Natural killer cell (primary cell): ENCODE measurements around the gene AUTS2. TPM values are rescaled to one million over a fixed set of nuclear protein-coding genes. Genes with fewer than 3 reads are reported as not detected.

Source experiments
- ATAC-seq, 3 donors: fragments of 150-1000 bp in 2 of 3; fragments of 200-7000 bp in 1 of 3; cut with Tn5 transposase; 1 replicate in 1 of 3; 2 replicates in 2 of 3; pipeline ENCODE4 v1.10.0; 2021; ENCODE audit warnings: mild to moderate bottlenecking in 2 of 3, moderate library complexity in 2 of 3
- DNase-seq, 2 donors: peaks; one replicate each; pipeline versions ENCODE4 v3.0.0 to v3.0.0-alpha.2; 2013 to 2021; ENCODE audit warnings: mixed read lengths in 1 of 2
- H3K27ac ChIP-seq: one replicate; pipeline ENCODE4 v1.5.1; 2013; ENCODE audit warnings: mild to moderate bottlenecking, low read length
- H3K27me3 ChIP-seq: one replicate; pipeline ENCODE4 v1.6.1; 2013; ENCODE audit warnings: low read length; ENCODE audit not compliant: control insufficient read depth, insufficient read depth
- H3K36me3 ChIP-seq: one replicate; pipeline ENCODE4 v1.6.1; 2013; ENCODE audit warnings: low read length; ENCODE audit not compliant: control insufficient read depth, insufficient read depth
- H3K4me1 ChIP-seq: one replicate; pipeline ENCODE4 v1.6.1; 2013; ENCODE audit warnings: low read length; ENCODE audit not compliant: control insufficient read depth, insufficient read depth
- H3K4me3 ChIP-seq: one replicate; pipeline ENCODE4 v1.5.1; 2013; ENCODE audit warnings: low read length
- H3K9me3 ChIP-seq: one replicate; pipeline ENCODE4 v1.6.1; 2013; ENCODE audit warnings: low read length; ENCODE audit not compliant: control insufficient read depth, insufficient read depth
- H3K27ac Mint-ChIP-seq, 2 donors: one replicate each; pipeline ENCODE4 v1.8.0; 2022; ENCODE audit warnings: mild to moderate bottlenecking in 2 of 2, mixed read lengths in 2 of 2, moderate library complexity in 1 of 2
- H3K27me3 Mint-ChIP-seq, 2 donors: one replicate each; pipeline ENCODE4 v1.8.0; 2022; ENCODE audit warnings: low read depth in 2 of 2, mixed read lengths in 2 of 2
- H3K36me3 Mint-ChIP-seq: one replicate; pipeline ENCODE4 v1.8.0; 2022; ENCODE audit warnings: mixed read lengths
- H3K4me1 Mint-ChIP-seq, 2 donors: one replicate each; pipeline ENCODE4 v1.8.0; 2022; ENCODE audit warnings: mixed read lengths in 2 of 2
- H3K4me3 Mint-ChIP-seq: one replicate; pipeline ENCODE4 v1.8.0; 2022; ENCODE audit warnings: mild to moderate bottlenecking, moderate library complexity, mixed read lengths
- H3K9me3 Mint-ChIP-seq, 2 donors: one replicate each; pipeline ENCODE4 v1.8.0; 2022; ENCODE audit warnings: mixed read lengths in 2 of 2
- CTCF ChIP-seq: fragments of 200-600 bp; IDR thresholded peaks from one replicate; pipeline ENCODE4 v1.8.0; 2022; ENCODE audit warnings: antibody characterized with exemption
- WGBS: methylation state at CpG from one replicate; pipeline ENCODE4 v1.1.7; 2013; ENCODE audit warnings: missing lambda C conversion rate; ENCODE audit not compliant: insufficient coverage; 5-methylcytosine and 5-hydroxymethylcytosine counted together
- intact Hi-C: fragments of 100-400 bp; cut with micrococcal nuclease; formaldehyde crosslinking; loops from one replicate; pipeline ENCODE4 v1.14.2; 2022
- total RNA-seq, 4 donors: library from RNA; stranded (reverse); fragments of 120-200 nt in 1 of 4; gene quantifications; one replicate each; pipeline versions ENCODE4 v1.2.3 to v1.2.4, GENCODE V29; 2013 to 2022

Gene AUTS2
- total RNA-seq, 3 donors from 2014 or later (not counting 1 experiment from before 2014, with no cell fraction given) = 147 to 197 (median 155) TPM

GRCh38 chr7:69568266-69568665 is 30.0 kb upstream of the AUTS2 start:
- Mint-ChIP-seq H3K9me3 (no peaks in the 10 kb centered on the region), H3K27ac (no peak overlapping the region), H3K36me3 (no peaks in the 10 kb centered on the region), H3K4me3 (no peak overlapping the region), H3K4me1 (no peaks in the 10 kb centered on the region), H3K27me3 (peaks cover 0 to 16% of the 10 kb centered on the region in 2 donors)
- intact Hi-C loops = no loop called here
- WGBS = 96% methylated on average over 6 of the region's 6 CpGs
- ATAC-seq (no peak), DNase-seq (no peak)
- no peak overlapping the region for H3K4me3 ChIP-seq
- no peak for TF ChIP-seq CTCF
- H3K9me3 ChIP-seq = no peaks in the 10 kb centered on the region
- H3K27me3 ChIP-seq = no peaks in the 10 kb centered on the region
- no peak overlapping the region for H3K27ac ChIP-seq
- H3K4me1 ChIP-seq = no peaks in the 10 kb centered on the region
- no peaks in the 10 kb centered on the region for H3K36me3 ChIP-seq

- no peak for TF ChIP-seq CTCF
- Histone ChIP-seq H3K27me3 (no peaks in the 10 kb centered on the region), H3K27ac (no peak overlapping the region), H3K9me3 (no peaks in the 10 kb centered on the region), H3K36me3 (no peaks in the 10 kb centered on the region), H3K4me3 (no peak overlapping the region), H3K4me1 (no peaks in the 10 kb centered on the region)
- no peak overlapping the region for H3K27ac Mint-ChIP-seq
- no peaks in the 10 kb centered on the region for H3K27me3 Mint-ChIP-seq
- DNase-seq = no peak
- ATAC-seq = no peak
- H3K4me1 Mint-ChIP-seq = no peaks in the 10 kb centered on the region
- no peaks in the 10 kb centered on the region for H3K9me3 Mint-ChIP-seq
- H3K36me3 Mint-ChIP-seq = no peaks in the 10 kb centered on the region
- no peak overlapping the region for H3K4me3 Mint-ChIP-seq
- WGBS = 88% methylated on average over 4 of the region's 4 CpGs
- intact Hi-C loops = no loop called here
Measured at GRCh38 chr7:69575651-69576050, 22.6 kb upstream of the AUTS2 start.

GRCh38 chr7:69577221-69577620 is 21.1 kb upstream of the AUTS2 start:
- no peaks in the 10 kb centered on the region for H3K36me3 ChIP-seq
- no peaks in the 10 kb centered on the region for H3K27me3 ChIP-seq
- DNase-seq (no peak), ATAC-seq (no peak)
- intact Hi-C loops = no loop called here
- H3K9me3 Mint-ChIP-seq = no peaks in the 10 kb centered on the region
- H3K4me3 ChIP-seq = no peak overlapping the region
- H3K4me3 Mint-ChIP-seq = no peak overlapping the region
- no peaks in the 10 kb centered on the region for H3K4me1 Mint-ChIP-seq
- no peaks in the 10 kb centered on the region for H3K4me1 ChIP-seq
- H3K36me3 Mint-ChIP-seq = no peaks in the 10 kb centered on the region
- no peaks in the 10 kb centered on the region for H3K9me3 ChIP-seq
- no peaks in the 10 kb centered on the region for H3K27me3 Mint-ChIP-seq
- no peak overlapping the region for H3K27ac ChIP-seq
- TF ChIP-seq CTCF = no peak
- no peak overlapping the region for H3K27ac Mint-ChIP-seq

GRCh38 chr7:69585169-69585568 is 13.1 kb upstream of the AUTS2 start:
- no peaks in the 10 kb centered on the region for H3K9me3 Mint-ChIP-seq
- intact Hi-C loops = no loop called here
- no peak overlapping the region for H3K4me3 Mint-ChIP-seq
- Histone ChIP-seq H3K4me1 (no peaks in the 10 kb centered on the region), H3K36me3 (no peaks in the 10 kb centered on the region), H3K9me3 (no peaks in the 10 kb centered on the region), H3K27ac (no peak overlapping the region), H3K4me3 (no peak overlapping the region), H3K27me3 (no peaks in the 10 kb centered on the region)
- ATAC-seq = no peak
- 100% methylated on average over 1 of the region's 1 CpG for WGBS
- TF ChIP-seq CTCF = no peak
- H3K36me3 Mint-ChIP-seq = no peaks in the 10 kb centered on the region
- H3K27ac Mint-ChIP-seq = no peak overlapping the region
- H3K4me1 Mint-ChIP-seq = no peaks in the 10 kb centered on the region
- peaks cover 0 to 5% of the 10 kb centered on the region in 2 donors for H3K27me3 Mint-ChIP-seq
- DNase-seq = no peak
